GM21423 (cell line): ENCODE results near the gene LEFTY2.
"Not testable (repeated sequence)": the region's sequence is repeated elsewhere in the genome, so short reads cannot be mapped to it uniquely, and the experiment has no call there.

ENCODE experiments used
- ATAC-seq: cut with Tn5 transposase; IDR thresholded peaks from one replicate; pipeline ENCODE4 v1.9.1; 2021; ENCODE audit warnings: mild to moderate bottlenecking, moderate library complexity; ENCODE audit not compliant: unreplicated experiment

LEFTY2 gene

DNA sequence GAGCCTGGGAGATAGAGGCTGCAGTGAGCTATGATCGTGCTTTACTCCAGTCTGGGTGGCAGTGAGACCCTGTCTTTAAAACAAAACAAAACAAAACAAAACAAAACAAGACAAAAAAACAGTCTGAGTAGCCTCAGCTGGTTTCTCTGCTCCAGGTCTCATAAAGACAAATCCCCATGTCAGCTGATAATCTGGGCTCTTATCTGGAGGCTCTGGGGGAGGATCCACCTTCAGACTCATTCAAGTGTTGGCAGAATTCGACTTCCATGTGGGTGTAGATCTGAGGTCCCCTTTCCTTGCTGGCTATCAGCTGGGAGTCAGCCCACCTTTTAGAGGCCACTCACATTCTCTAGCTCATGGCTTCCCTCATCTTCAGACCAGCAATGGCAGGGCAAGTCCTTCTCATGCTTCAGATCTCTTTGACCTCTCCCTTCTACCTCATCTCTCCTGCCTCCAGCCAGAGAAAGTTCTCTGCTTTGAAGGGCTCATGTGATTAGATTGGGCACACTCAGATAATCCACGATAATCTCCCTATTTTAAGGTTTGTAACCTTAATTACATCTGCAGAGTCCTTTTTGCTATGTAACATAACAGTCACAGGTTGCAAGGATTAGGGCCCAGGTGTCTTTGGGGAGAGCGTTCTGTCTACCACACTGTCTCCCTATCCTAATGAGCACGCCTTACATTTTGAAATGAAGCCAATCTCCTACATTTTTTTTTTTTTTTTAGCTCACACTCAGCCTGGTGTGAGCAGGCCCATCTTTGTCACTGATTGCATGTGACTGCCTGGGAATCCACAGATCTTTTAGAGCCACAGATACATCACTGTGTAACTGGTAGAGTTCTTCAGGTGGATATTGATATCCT, 9.5 kb downstream of the LEFTY2 start:
- no peak for ATAC-seq

DNA sequence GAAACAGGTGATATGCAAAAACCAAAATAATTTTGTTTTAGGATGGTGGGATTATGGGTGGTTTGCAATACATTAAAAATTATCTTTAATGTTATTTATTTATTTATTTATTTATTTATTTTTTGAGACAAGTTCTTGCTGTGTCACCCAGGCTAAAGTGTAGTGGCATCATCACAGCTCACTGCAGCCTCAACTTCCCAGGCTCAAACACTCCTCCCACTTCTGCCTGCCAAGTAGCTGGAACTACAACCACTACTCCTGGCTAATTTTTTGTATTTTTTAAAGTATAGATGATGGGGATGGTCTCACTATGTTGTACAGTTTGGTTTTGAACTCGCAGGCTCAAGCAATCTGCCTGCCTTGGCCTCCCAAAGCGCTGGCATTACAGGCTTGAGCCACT, 10.5 kb downstream of the LEFTY2 start:
- ATAC-seq: no peak

DNA sequence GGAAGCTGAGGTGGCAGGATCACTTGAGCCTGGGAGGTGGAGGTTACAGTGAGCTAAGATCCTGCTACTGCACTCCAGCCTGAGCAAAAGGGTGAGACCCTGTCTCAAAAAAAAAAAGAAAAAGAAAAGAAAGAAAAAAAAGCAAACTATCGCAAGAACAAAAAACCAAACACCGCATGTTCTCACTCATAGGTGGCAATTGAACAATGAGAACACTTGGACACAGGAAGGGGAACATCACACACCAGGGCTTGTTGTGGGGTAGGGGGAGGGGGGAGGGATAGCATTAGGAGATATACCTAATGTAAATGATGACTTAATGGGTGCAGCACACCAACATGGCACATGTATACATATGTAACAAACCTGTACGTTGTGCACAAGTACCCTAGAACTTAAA, 11.6 kb downstream of the LEFTY2 start:
- not testable (repeated sequence) for ATAC-seq

GRCh38 chr1:225928186-225929175, 12.5 kb downstream of the LEFTY2 start:
- no peak for ATAC-seq

DNA sequence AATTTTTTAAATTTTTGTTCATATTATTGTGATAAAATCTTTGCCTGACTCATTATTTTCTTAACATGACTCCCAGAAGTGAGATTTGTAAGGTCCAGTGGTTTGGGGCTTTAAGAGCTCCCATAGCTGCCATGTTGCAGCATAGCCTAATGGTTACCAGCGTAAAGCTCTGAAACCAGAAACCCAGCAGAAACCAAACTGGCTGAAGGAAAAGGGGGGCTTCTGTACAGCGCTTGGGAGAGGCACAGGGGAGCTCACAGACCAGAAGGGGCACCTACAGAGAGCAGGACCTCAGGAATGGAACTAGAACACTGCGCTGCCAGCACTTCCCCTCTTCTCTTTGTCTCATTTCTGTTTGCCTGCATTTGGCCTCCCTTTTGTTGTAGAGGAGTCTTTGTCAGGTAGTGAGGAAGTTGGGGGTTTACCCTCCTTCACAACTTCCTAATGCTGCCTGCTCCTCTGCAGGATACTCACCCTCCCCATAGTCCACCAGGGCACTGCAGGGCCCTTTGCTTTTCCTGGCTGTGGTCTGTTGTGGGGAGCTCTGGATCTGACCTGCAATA, 14.4 kb downstream of the LEFTY2 start:
- ATAC-seq: no peak

DNA sequence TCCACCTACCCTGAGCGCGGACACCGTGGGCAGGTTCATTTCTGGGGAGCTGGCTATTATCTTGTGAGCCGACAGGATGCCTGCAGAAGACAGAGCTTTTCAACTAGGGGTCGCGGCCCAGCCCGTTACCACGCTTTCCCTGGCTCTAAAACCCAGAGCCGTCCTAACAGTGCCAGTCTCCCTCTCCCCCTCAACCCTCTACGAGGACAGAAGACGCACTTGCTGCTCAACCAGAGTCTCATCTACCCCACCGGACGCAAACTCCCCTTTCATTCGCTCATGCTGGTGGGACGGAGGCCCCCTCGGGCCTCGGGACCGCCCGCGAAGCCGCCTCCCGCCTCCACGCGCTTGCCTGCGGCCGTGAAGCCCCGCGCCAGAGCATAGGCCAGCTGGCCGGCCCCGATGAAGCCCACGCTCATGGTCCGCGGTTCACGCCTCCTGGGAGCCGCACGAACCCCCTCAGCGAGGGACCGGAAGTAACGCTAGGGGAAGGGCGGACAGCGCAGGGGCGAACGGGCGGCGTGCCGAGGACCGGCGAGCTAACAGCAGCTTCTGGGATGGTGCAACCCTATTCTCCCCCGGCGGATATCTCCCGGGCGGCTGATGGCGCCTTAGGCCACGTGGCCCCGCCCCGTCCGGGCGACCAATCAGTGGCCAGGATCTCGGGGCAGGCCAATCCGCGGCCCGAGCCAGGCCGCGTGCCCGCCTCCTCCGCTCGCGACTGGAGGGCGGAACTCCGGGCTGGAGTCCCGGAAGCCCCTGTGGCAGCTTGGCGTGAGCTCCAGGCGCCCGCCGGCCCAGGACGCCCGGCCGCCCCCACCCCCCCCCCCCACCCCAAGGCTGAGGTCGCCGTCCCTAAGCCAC, 17.1 kb downstream of the LEFTY2 start, which contains the start of gene PYCR2:
Gene PYCR2, minus strand, starts transcription at position 559 of the 864 bp plus-strand sequence. Its CDS starts 140 bp downstream, at position 419.
- ATAC-seq: peak; percentile 97

DNA sequence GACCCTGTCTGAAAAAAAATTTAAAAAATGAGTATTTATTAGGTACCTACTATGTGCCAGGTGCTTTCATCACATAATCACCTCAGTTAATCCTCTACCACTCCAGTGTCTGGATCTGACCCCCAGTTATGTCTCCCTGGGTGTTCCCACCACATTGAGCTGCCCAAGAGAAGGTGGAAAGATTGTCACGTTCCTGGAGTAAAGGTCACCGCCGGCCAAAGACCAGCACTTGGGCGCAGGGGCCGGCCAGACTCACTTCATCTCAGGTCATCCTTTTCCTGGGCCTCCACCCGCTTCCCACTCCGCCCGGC, 17.7 kb downstream of the LEFTY2 start:
- ATAC-seq: no peak

DNA sequence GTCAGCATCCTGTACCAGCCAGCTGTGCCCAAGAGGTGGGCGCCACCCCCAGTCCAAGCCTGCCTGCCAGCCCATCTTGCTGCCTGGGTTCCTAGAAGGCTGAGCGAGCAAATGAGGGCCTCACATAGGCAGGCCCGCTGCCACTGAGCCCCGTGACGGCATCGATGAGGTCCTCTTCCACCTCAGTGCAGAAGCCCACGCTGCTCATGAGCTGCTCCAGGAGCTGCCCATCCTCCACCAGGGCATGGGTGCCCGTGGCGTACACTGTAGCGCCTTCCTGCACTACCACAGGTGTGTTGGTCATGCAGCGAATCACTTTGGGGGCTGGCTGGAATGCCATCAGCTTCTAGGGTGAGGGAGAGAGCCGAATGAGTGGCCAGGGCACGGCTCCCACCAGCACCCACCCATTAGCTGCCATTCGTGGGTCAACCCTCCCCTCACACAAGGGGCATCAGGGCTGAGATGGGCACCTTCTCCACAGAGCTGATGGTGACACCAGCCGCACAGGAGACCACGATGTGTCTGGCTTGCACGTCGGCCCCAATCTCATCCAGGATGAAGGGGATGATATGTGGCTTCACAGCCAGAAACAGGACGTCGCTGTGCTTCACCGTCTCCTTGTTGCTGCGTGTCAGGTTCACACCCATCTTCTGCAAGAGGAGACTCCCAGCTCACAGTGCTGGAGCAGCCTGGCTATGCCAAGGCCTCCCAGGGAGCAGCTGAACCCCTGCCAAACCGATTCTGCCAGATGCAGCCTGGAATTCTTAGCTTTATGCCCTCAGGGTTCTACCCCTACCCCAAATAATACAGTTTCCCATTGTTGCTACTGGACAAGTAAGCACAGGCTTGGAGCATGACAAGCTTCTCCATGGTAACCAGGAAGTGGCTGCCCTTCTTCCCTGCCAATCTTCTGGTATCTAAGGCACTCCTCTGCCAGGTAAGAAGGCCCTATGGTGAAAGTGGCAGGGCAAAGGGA, 19.0 kb downstream of the LEFTY2 start:
- ATAC-seq: no peak

- no peak for ATAC-seq
Measured at GRCh38 chr1:225919906-225920305, 21.1 kb downstream of the LEFTY2 start.

- ATAC-seq: no peak
Measured at GRCh38 chr1:225918280-225918679, 22.7 kb downstream of the LEFTY2 start.

DNA sequence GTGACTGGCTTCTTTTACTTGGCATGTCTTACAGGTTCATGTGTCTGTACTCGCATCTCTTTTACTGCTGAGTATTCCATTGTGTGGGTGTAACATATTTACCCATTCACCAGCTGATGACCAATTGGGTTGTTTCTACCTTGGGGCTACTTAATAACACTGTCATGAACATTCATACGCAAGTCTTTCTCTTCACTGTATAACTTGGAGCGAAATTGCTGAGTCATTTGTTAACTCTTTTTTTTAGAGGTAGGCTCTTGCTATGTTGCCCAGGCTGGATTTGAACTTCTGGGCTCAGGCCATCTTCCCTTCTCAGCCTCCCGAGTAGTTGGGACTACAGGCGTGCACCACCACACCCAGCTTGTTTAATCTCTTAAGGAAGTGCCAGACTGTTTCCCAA, 23.5 kb downstream of the LEFTY2 start:
- ATAC-seq: no peak

DNA sequence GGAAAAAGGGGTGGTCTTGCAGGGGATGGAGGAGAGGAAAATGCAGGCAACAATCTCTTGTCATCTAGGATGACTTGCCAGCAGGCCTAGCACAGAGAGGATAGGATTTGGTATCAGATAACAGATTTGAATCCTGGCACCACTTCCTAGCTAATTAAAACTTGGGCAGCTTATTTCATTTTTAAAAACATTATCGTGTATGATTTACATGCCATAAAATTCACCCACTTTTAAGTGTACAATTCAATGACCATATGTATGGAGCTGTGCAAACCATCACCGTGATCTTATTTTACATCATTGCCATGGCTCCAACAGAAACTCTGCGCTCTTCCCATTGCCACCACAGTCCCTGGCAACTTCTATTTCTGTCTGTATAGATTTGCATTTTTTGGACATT, 23.9 kb downstream of the LEFTY2 start:
- ATAC-seq: no peak

DNA sequence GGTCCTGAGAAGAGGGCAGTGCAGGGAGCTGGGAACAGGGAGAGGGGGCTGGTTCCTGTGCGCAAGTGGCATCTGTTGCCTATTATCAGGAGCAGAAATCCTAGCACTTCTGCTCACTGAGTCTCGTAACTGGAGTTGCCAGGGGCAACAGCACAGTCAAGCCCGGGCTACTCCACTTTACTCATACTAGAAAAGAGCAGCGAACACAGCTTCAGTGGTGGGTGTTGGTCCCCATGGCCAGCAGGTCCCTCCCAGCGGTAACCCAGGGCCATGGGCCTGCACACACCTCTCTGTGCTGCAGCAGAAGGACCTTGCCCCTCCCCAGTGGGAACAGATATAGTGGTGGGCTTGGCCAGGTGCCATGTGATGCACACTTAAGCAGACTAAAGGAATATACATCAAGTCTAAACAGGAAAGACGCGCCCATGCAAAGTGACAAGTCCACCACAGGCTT, 25.5 kb downstream of the LEFTY2 start:
- ATAC-seq: no peak

- ATAC-seq: no peak
Measured at GRCh38 chr1:225914947-225915346, 26.1 kb downstream of the LEFTY2 start.

GRCh38 chr1:225914391-225914790, 26.6 kb downstream of the LEFTY2 start:
- ATAC-seq: no peak

DNA sequence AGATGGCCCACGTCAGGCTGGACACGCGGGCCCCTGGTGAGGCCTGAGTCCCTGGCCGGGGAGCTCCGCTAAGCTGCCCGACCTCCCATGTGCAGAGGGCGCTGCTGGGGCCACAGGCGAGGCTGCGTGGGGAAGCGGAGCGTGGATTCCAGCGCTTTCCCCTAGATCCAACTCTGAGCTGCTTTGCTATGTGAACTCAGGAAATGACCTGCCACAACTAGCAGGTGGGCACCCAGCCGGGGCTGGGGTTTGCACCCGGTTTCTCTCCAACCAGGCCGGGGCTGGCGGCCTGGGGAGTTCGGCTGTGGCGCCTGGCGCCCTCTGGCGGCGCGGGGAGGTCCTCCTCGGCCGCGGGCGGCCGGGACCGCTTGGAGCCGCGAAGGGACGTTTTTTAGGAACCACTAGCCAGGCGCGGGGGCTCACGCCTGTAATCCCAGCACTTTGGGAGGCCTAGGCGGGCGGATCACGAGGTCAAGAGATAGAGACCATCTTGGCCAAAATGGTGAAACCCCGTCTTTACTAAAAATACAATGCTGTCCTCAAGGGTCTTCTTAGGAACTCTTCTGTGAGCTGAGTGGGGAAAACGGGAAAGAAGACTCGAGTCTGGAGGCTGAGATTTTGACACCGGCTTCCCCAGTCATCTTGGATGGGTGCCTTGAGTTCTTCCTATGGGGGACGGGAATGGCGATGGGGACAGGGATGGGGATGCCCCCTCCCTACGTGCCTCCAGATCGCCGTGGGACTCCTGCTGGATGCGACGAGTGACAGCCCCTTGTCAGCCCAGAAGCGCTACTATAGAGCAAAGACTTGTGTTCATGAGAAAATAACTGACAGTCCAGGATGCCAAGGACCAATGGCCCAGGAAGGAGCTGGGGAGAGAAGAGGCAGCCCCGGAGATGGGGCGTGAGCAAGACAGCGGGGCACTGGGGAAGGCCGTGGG, 29.6 kb downstream of the LEFTY2 start:
- ATAC-seq: peak; percentile 71

- ATAC-seq: no peak
Measured at GRCh38 chr1:225909477-225909876, 31.5 kb downstream of the LEFTY2 start.

GRCh38 chr1:225908773-225909172, 32.2 kb downstream of the LEFTY2 start:
- no peak for ATAC-seq
